ENCODE data around the gene FLYWCH1.

Gene FLYWCH1

DNA sequence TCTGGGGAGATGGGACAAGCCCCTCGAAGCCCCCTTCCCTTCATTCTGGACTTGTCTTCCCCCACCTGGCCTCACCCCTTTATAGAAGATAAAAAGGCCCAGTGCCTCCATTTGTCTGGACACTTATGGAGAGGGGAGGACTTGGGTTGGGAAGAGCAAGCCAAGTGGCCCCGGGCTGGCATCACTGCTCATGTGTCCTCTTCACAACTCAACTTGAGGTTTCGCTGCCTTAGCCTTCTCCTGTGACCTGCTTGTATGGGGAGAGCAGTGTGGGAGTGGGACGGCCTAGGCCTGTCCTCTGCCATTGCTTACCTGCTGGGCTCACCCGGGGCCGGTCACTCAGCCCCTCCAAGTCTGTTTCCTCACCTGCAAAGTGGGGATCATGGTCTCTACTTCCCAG, 58.8 kb downstream of the FLYWCH1 start:
- no peak for DNase-seq

- DNase-seq: no peak
These were observed 59.6 kb downstream of the FLYWCH1 start for GRCh38 chr16:2971134-2971984.

DNA sequence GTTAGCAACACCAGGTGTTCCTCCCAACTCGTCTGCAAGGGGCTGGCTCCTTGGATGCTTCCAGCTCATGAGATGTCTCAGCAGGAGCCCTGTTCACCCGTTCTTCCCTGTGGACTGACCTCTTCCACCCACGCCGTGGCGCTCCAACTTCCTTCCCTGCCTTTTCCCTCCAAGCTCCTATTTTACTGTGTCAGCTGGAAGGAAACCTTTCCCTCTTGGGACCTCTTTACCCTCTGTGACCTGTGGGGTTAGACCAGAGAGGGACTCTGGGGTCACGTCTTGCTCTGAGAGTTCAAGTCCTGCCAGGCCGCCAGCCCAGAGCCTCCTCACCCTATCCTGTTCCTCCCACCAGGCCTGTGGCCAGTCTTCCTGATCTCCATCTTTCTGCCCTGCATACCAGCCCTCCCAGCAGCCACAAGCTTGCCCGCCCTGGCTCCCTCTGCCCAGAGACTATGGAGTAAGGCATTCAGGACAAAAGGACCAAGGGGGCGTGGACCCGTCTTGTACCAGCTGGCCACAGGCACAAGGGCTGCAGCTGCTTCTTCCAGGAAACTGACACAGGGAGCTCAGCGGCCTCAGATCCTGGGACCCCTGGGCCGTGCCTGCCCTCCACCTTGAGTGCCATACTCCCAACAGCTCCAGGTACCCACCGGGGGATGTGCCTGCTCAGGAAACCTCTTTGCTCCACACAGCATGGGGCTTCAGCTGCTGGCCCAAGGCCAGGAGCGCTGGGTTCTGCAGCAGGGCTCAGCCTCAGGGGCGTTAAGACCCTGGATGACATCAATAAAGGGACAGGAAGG, 60.5 kb downstream of the FLYWCH1 start:
- no peak for DNase-seq

- no peak for DNase-seq
These were observed 61.4 kb downstream of the FLYWCH1 start for GRCh38 chr16:2973093-2973492.

GRCh38 chr16:2973605-2974318, 62.0 kb downstream of the FLYWCH1 start:
- no peak for DNase-seq

GRCh38 chr16:2974319-2975056, 62.8 kb downstream of the FLYWCH1 start:
- no peak for DNase-seq

GRCh38 chr16:2975161-2975795, 63.5 kb downstream of the FLYWCH1 start:
- no peak for DNase-seq

DNA sequence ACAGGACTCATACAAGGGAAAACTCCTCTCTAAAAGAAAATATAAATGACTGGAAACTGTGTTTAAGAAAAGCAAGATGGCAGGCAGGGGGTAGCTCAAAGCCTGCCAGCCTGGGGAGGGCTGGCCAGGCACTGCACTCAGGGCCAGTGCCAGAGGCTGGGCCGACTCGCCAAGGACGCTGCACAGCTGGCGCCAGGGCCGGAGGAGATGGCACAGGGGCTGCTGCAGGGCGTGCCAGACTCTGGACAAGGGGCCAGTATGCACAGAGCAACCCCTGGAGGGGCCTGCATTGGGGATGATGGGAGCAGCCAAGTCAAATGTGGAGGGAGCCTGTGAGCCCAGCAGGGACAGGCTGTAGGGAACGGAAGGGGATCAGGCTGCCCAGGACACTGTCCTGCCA, 64.5 kb downstream of the FLYWCH1 start:
- DNase-seq: no peak

- DNase-seq: no peak
These were observed 64.9 kb downstream of the FLYWCH1 start for GRCh38 chr16:2976673-2977072.

DNA sequence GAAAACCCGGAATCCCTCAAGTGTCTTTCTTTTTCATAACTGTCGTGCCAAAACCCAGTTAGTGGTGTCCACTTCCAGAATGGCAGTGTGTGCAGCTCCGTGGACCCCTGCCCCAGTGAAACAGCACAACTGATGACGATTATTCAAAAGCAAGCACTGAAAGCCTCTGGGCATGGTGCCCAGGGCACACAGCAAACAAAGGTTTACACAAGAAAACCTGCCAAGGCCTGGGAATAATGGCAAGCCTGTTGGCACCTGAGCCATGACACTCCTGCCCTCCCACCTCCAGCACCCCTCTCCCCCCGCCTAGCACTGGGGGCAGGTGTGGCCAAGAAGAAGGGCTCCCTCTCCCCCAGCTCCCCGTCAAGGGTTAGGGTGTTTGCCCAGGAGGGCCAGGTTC, 65.7 kb downstream of the FLYWCH1 start:
- no peak for DNase-seq

- DNase-seq: no peak
These were observed 68.0 kb downstream of the FLYWCH1 start for GRCh38 chr16:2979669-2980226.

- DNase-seq: peak; percentile 83
These were observed 68.8 kb downstream of the FLYWCH1 start, which contains the start of gene PKMYT1 for GRCh38 chr16:2980227-2981176. PKMYT1 (minus strand) TSS chr16:2980446; CDS start chr16:2979657, 789 bp downstream.

- DNase-seq: no peak
These were observed 69.6 kb downstream of the FLYWCH1 start for GRCh38 chr16:2981177-2981898.

DNA sequence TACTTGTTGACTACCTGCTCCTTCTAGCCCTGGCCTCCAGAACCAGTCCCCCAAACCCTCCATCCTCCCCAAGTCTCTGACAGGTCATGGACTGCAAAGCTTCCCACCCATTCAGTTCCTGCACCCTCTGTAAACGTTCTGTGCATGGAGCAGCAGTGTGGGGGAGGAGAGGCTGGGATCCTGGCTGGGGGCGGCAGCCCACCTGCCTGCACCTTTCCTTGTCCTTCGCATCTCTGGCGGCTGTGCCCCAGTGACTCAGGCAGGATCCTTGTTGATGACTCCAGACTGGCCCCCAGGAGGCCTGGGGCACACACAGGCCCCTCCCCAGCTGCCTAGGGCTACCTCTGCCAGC, 70.1 kb downstream of the FLYWCH1 start:
- no peak for DNase-seq

DNA sequence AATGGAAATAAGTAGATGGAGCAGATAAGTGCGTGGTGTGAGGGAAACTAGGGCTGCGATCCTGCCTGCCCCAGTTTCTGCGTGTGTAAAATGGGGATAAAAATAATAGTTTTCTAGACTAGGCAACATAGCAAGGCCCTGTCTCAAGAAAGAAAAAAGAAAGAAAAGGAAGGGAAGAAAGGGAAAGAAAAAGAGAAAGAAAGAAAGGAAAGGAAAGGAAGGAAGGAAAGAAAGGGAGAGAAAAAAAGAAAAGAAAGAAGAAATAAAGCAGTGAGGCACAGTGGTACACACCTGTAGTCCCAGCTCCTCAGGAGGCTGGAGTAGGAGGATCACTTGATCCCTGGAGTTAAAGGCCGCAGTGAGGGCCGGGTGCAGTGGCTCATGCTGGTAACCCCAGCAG, 70.7 kb downstream of the FLYWCH1 start:
- DNase-seq: no peak

DNA sequence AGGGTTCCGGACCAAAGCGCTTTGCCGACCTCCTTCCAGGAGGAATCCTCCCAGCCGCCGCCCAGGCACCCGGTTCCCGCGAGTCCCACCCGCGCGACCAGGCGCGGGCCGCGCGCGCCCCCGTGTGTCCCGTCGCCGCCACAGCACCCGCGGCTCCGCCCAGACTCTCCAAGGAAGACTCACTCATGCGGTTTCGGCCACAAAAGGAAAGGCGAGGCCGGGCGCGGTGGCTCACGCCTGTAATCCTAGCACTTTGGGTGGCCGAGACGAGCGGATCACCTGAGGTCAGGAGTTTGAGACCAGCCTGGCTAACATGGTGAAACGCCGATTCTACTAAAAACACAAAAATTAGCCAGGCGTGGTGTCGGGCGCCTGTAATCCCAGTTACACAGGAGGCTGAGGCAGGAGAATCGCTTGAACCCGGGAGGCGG, 72.0 kb downstream of the FLYWCH1 start:
- peak; percentile 74 for DNase-seq

DNA sequence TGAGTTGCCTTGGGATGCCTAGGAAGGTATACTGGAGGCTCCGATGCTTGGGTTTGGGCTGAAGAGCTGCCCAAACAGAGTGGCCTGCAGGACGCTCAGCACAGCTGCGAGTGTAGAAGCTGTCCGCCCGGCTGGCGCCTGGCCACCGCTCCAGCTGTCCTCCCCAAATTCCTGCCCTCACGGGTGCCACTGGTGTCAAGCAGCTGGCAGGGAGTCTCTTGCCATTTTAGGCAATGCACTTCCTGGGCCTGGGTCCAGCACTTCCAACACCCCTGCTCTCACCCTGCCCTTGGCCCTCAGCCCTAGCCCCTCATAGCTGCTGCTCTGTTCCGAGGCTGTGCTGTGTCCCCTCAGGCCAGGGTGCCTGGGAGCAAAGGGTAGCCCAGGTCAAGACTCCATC, 73.7 kb downstream of the FLYWCH1 start:
- DNase-seq: no peak

DNA sequence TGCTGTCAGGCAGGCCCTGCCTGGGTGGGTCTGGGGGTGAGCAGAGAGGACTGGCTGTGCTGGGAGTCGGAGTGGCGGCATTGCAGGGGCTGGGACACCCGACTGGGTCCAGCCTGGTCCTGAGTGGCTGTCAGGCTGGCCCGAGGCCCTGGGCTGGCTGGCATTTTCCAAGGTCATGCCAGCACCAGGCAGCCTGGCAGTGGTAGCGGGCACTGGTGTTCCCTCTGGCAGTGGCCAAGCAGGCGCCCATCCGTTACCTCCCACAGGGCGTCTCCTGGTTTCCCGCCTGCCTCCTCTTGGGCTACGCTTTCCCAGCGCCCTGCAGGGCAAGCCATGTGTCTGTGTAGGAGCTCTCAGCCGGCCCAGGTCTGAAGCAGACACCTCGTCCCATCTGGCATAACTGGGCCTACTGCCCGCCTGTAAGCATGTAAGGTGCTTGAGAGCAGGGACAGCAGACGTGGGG, 74.2 kb downstream of the FLYWCH1 start:
- DNase-seq: no peak

DNA sequence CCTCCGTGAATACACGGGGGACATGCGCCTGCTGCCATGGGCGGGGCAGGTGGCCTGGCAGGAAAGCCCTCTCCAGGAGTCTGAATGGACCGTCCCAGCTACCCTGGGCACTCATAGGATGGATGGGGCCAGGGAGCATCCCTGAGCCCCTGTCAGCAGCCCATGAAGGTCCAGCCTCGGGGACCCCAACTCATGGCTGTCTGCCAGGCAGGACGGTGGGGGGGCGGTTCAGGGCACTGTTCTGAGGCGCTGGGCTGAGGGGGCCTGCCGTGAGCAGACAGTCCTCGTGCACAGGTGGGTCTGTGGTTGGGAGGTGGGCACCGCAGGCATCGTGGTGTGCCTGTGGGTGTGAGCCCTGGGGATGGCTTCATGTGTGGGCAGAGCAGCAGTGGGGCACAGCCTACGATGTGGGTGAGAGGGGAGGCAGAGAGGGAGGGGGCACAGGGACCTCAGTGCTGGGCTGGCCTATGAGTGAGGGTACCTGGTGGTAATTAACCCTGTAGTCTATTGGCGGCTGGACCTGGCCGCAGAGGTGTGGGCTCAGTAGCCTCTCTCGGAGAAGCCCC, 75.0 kb downstream of the FLYWCH1 start:
- no peak for DNase-seq

All from HCEC 1CT (cell line).